GM19193 (cell line): ENCODE results near the gene BIK.

Source experiments
- POLR2A ChIP-seq: IDR thresholded peaks from 4 replicates; pipeline ENCODE4 v1.6.1; 2011; ENCODE audit not compliant: insufficient read depth, insufficient read length; ENCODE audit errors: extremely low read depth

BIK gene

GRCh38 chr22:43127166-43127908, 16.8 kb downstream of the BIK start:
- TF ChIP-seq POLR2A = no peak

- TF ChIP-seq POLR2A = no peak
Measured at GRCh38 chr22:43128116-43128515, 17.6 kb downstream of the BIK start.

- no peak for TF ChIP-seq POLR2A
Measured at GRCh38 chr22:43128928-43129424, 18.4 kb downstream of the BIK start.

GRCh38 chr22:43129426-43130425, 19.2 kb downstream of the BIK start:
- no peak for TF ChIP-seq POLR2A

- TF ChIP-seq POLR2A = no peak
Measured at GRCh38 chr22:43131773-43132501, 21.4 kb downstream of the BIK start.

GRCh38 chr22:43133401-43133800, 22.9 kb downstream of the BIK start:
- TF ChIP-seq POLR2A = no peak

GRCh38 chr22:43134553-43134952, 24.0 kb downstream of the BIK start:
- TF ChIP-seq POLR2A = no peak

- TF ChIP-seq POLR2A = no peak
Measured at GRCh38 chr22:43135565-43135964, 25.0 kb downstream of the BIK start.

- TF ChIP-seq POLR2A = no peak
Measured at GRCh38 chr22:43136255-43136654, 25.7 kb downstream of the BIK start.

- no peak for TF ChIP-seq POLR2A
Measured at GRCh38 chr22:43136801-43137200, 26.3 kb downstream of the BIK start.

GRCh38 chr22:43142880-43143562, 32.5 kb downstream of the BIK start, which contains the start of gene MCAT:
TSS of gene MCAT (minus strand) at chr22:43143398. CDS start at chr22:43143348, 50 bp downstream.
- TF ChIP-seq POLR2A = peak; percentile 65

- TF ChIP-seq POLR2A = no peak
Measured at GRCh38 chr22:43144949-43145348, 34.4 kb downstream of the BIK start.

- TF ChIP-seq POLR2A = no peak
Measured at GRCh38 chr22:43147821-43148220, 37.3 kb downstream of the BIK start.

GRCh38 chr22:43148581-43148980, 38.0 kb downstream of the BIK start:
- no peak for TF ChIP-seq POLR2A
